ENCODE measurements around the gene CST9.

The CST9 gene

DNA sequence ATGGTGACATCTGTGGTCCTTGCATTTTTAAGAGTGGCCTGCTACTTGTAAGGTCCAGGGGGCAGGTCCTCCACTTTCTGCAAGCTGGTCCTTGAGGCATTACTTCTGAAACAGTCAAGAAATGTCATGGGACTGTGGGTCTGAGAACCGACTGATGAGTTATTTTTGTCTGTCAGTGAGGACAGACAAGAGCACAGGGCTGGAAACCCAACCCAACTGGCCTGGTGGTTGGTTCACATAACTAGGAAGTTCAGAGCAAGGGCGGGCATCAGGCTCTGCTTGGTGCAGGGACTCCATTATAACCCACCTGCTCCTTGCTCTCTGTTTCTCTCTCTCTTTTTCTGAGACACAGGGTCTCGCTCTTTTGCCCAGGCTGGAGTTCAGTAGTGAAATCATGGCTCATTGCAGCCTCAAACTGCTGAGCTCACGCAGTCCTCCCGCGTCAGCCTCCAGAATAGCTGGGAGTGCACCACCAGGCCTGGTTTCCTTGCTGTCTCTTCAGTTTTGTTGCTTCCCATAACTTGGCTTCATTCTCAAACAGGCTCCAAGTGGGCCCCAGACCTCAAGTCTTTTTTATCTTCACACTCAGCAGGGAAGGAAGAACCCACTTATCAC lies 22.8 kb upstream of the CST9 start:
- no peak for DNase-seq (ENCODE audit: low read depth)
- H3K4me3 ChIP-seq (ENCODE audit: low read depth, low read length), result no peak overlapping the region
- no peak for TF ChIP-seq CTCF (IDR thresholded peaks at IDR 0.05; ENCODE audit: control insufficient read depth, extremely low read depth, insufficient read depth)

- TF ChIP-seq CTCF (IDR thresholded peaks at IDR 0.05; ENCODE audit: control insufficient read depth, extremely low read depth, insufficient read depth), result no peak
- DNase-seq (ENCODE audit: low read depth), result no peak
- H3K4me3 ChIP-seq (ENCODE audit: low read depth, low read length), result no peak overlapping the region
Measured at GRCh38 chr20:23627501-23627900, 21.8 kb upstream of the CST9 start.

DNA sequence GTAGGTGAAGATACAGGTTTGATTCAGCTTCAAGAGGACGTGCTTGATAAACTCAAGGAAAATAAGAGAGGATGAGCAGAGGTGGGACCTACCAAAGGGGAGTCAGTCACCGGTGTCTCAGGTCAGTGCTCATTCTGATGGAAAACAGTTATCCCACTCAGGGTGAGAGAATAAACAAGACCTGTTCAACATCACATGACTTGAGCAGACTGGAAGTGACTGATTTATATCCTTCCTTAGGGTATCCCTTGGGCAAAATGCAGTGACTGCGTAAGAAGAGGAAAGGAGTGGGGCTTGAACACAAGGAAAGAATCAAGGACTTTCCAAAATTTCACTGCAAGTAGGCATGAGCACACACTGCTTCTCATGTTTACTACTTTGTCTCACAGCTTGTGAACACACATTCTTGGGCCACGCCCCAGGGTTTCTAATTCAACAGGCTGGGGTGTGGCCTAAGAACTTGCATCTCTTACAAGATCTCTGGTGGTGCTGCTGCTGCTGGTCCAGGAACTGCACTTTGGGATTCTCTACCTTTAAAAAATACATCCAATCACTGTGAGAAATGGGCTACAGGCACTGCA lies 20.4 kb upstream of the CST9 start:
- H3K4me3 ChIP-seq (ENCODE audit: low read depth, low read length), result no peak overlapping the region
- TF ChIP-seq CTCF (IDR thresholded peaks at IDR 0.05; ENCODE audit: control insufficient read depth, extremely low read depth, insufficient read depth), result no peak
- DNase-seq (ENCODE audit: low read depth), result no peak

- no peak overlapping the region for H3K4me3 ChIP-seq (ENCODE audit: low read depth, low read length)
- DNase-seq (ENCODE audit: low read depth), result no peak
- TF ChIP-seq CTCF (IDR thresholded peaks at IDR 0.05; ENCODE audit: control insufficient read depth, extremely low read depth, insufficient read depth), result no peak
Measured at GRCh38 chr20:23625236-23625964, 19.7 kb upstream of the CST9 start.

- H3K4me3 ChIP-seq (ENCODE audit: low read depth, low read length), result no peak overlapping the region
- no peak for TF ChIP-seq CTCF (IDR thresholded peaks at IDR 0.05; ENCODE audit: control insufficient read depth, extremely low read depth, insufficient read depth)
- DNase-seq (ENCODE audit: low read depth), result no peak
Measured at GRCh38 chr20:23624324-23624691, 18.6 kb upstream of the CST9 start.

DNA sequence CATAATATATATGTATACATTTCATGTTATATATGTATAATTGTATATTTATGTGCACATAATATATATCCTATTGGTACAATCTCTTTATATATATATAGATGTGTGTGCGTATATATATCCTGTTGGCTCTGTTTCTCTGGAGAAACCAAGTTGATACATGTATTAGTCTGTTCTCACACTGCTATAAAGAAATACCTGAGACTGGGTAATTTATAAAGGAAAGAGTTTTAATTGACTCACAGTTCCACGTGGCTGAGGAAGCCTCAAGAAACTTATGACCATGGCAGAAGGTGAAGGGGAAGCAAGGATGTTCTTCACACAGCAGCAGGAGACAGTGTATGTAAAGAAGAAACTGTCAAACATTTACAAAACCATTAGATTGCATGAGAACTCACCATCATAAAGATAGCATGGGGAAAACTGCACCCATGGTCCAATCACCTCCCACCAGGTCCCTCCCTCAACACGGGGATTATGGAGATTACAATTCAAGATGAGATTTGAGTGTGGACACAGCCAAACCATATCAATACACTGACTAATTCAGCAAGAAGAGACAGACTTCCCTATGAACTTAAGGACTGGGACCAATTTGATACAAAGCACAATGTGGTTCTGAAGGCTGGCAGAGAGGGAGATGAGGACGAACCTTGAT lies 18.1 kb upstream of the CST9 start:
- TF ChIP-seq CTCF (IDR thresholded peaks at IDR 0.05; ENCODE audit: control insufficient read depth, extremely low read depth, insufficient read depth), result no peak
- no peak for DNase-seq (ENCODE audit: low read depth)
- H3K4me3 ChIP-seq (ENCODE audit: low read depth, low read length), result no peak overlapping the region
